Neural cell (in vitro differentiated cells): ENCODE measurements around the gene SNX17. TPM values are rescaled to one million over a fixed set of nuclear protein-coding genes. Genes with fewer than 3 reads are reported as not detected.

Source experiments
- H2AFZ ChIP-seq: fragments of 200-600, 300-800 bp; sonication (generic), shearing (Covaris generic); 2 replicates; pipeline ENCODE4 v1.6.0; 2014; ENCODE audit warnings: low read depth, mild to moderate bottlenecking, antibody characterized with exemption, low read length, moderate library complexity
- H3F3A ChIP-seq: fragments of 200-600 bp; shearing (Covaris generic); 2 replicates; pipeline ENCODE4 v1.6.1; 2016; ENCODE audit warnings: mild to moderate bottlenecking, moderate library complexity, mixed read lengths, antibody characterized with exemption, low read length; ENCODE audit not compliant: insufficient read depth, poor library complexity, severe bottlenecking
- H3K27ac ChIP-seq: fragments of 200-600, 300-800 bp; sonication (generic), shearing (Covaris generic); 2 replicates; pipeline ENCODE4 v1.5.1; 2014; ENCODE audit warnings: mild to moderate bottlenecking, low read length, moderate library complexity
- H3K27me3 ChIP-seq: fragments of 300-800, 200-600 bp; sonication (generic), shearing (Covaris generic); 2 replicates; pipeline ENCODE4 v1.6.0; 2014; ENCODE audit warnings: mild to moderate bottlenecking, low read depth, low read length, moderate library complexity; ENCODE audit not compliant: insufficient read depth
- H3K36me3 ChIP-seq: fragments of 300-800, 200-600 bp; sonication (generic), shearing (Covaris generic); 2 replicates; pipeline ENCODE4 v1.5.1; 2014; ENCODE audit warnings: mild to moderate bottlenecking, antibody characterized with exemption, low read length, moderate library complexity; ENCODE audit not compliant: insufficient read depth
- H3K4me2 ChIP-seq: fragments of 300-800, 200-600 bp; sonication (generic), shearing (Covaris generic); 2 replicates; pipeline ENCODE4 v1.6.0; 2014; ENCODE audit warnings: mild to moderate bottlenecking, low read length
- H3K4me3 ChIP-seq: fragments of 300-800, 200-600 bp; sonication (generic), shearing (Covaris generic); 2 replicates; pipeline ENCODE4 v1.5.1; 2014; ENCODE audit warnings: mild to moderate bottlenecking, low read length, moderate library complexity
- H3K79me2 ChIP-seq: fragments of 200-600 bp; shearing (Covaris generic); replicated peaks from 2 replicates; pipeline ENCODE4 v1.6.0; 2014; ENCODE audit warnings: mild to moderate bottlenecking, low read length, moderate library complexity; ENCODE audit not compliant: insufficient read depth
- H3K9ac ChIP-seq: fragments of 300-800, 200-600 bp; sonication (generic), shearing (Covaris generic); 2 replicates; pipeline ENCODE4 v1.6.1; 2016; ENCODE audit warnings: mild to moderate bottlenecking, low read length, mixed read lengths
- H3K9me2 ChIP-seq: fragments of 200-600 bp; shearing (Covaris generic); 2 replicates; pipeline ENCODE4 v1.6.1; 2016; ENCODE audit warnings: mild to moderate bottlenecking, low read length, mixed read lengths; ENCODE audit not compliant: insufficient read depth
- H3K9me3 ChIP-seq: fragments of 200-600, 300-800 bp; sonication (generic), shearing (Covaris generic); 2 replicates; pipeline ENCODE4 v1.6.1; 2016; ENCODE audit warnings: mild to moderate bottlenecking, mixed run types, low read length, moderate library complexity, mixed read lengths
- H4K20me1 ChIP-seq: fragments of 200-600 bp; shearing (Covaris generic); 2 replicates; pipeline ENCODE4 v1.6.1; 2016; ENCODE audit warnings: mild to moderate bottlenecking, mixed run types; ENCODE audit not compliant: insufficient read depth
- CTCF ChIP-seq: fragments of 450-650 bp; IDR thresholded peaks from 2 replicates; pipeline ENCODE4 v1.5.1; 2014; ENCODE audit warnings: antibody characterized with exemption, mild to moderate bottlenecking, moderate library complexity; ENCODE audit not compliant: poor library complexity, severe bottlenecking
- EP300 ChIP-seq: fragments of 450-650 bp; conservative IDR thresholded peaks from 2 replicates; pipeline ENCODE4 v1.6.1; 2014; ENCODE audit warnings: antibody characterized with exemption, mild to moderate bottlenecking, moderate library complexity; ENCODE audit not compliant: poor library complexity, severe bottlenecking
- EZH2 ChIP-seq: fragments of 200-600, 300-800 bp; shearing (Covaris generic), sonication (generic); IDR thresholded peaks from 2 replicates; pipeline ENCODE4 v1.6.1; 2014; ENCODE audit warnings: antibody characterized with exemption, low read length, borderline replicate concordance, mild to moderate bottlenecking; ENCODE audit not compliant: insufficient read depth, poor library complexity, severe bottlenecking
- MXI1 ChIP-seq: fragments of 450-650 bp; conservative IDR thresholded peaks from 2 replicates; pipeline ENCODE4 v1.6.1; 2014; ENCODE audit warnings: antibody characterized with exemption, mild to moderate bottlenecking; ENCODE audit not compliant: poor library complexity, severe bottlenecking
- POLR2AphosphoS5 ChIP-seq: IDR thresholded peaks from 2 replicates; pipeline ENCODE4 v1.6.1; 2012
- RAD21 ChIP-seq: fragments of 450-650 bp; conservative IDR thresholded peaks from 2 replicates; pipeline ENCODE4 v1.6.1; 2014; ENCODE audit warnings: antibody characterized with exemption, mild to moderate bottlenecking, moderate library complexity
- REST ChIP-seq: IDR thresholded peaks from 2 replicates; pipeline ENCODE4 v1.6.1; 2012; ENCODE audit warnings: borderline replicate concordance
- SMC3 ChIP-seq: fragments of 450-650 bp; conservative IDR thresholded peaks from 2 replicates; pipeline ENCODE4 v1.6.1; 2014; ENCODE audit warnings: antibody characterized with exemption, mild to moderate bottlenecking, moderate library complexity; ENCODE audit not compliant: poor library complexity
- TAF1 ChIP-seq: IDR thresholded peaks from 2 replicates; pipeline ENCODE4 v1.6.1; 2012; ENCODE audit warnings: low read depth
- polyA plus RNA-seq: library from polyadenylated mRNA; depleted of rRNA; stranded (reverse); fragments of >200 nt; gene quantifications from 2 replicates; pipeline ENCODE4 v1.2.3, GENCODE V29; 2014

SNX17 gene
- polyA plus RNA-seq, 1 donor from 2014 or later: 69.8 TPM

GRCh38 chr2:27375513-27376099, 5.2 kb downstream of the SNX17 start (continued):
- TF ChIP-seq MXI1 (no peak), RAD21 (no peak)

GRCh38 chr2:27376151-27376865, 5.9 kb downstream of the SNX17 start:
- no peak for TF ChIP-seq POLR2AphosphoS5
- no peak for TF ChIP-seq EZH2
- TF ChIP-seq EP300: no peak
- TF ChIP-seq SMC3: no peak
- no peak for TF ChIP-seq REST
- no peak for TF ChIP-seq CTCF
- no peak for TF ChIP-seq MXI1
- no peak for TF ChIP-seq TAF1
- TF ChIP-seq RAD21: no peak
- Histone ChIP-seq H3K79me2 (peaks cover 16% of the 10 kb centered on the region), H3K36me3 (no peaks in the 10 kb centered on the region)

More at GRCh38 chr2:27376151-27376865, 5.9 kb downstream of the SNX17 start:
- H3K27me3 ChIP-seq: no peaks in the 10 kb centered on the region
- no peak overlapping the region for H3K27ac ChIP-seq
- no peak overlapping the region for H3K4me3 ChIP-seq
- no peak overlapping the region for H2AFZ ChIP-seq
- H3K9ac ChIP-seq: no peak overlapping the region
- no peaks in the 10 kb centered on the region for H3F3A ChIP-seq
- H4K20me1 ChIP-seq: no peaks in the 10 kb centered on the region
- H3K4me2 ChIP-seq: no peak overlapping the region
- no peaks in the 10 kb centered on the region for H3K9me3 ChIP-seq
- H3K9me2 ChIP-seq: no peaks in the 10 kb centered on the region
